Activated effector memory CD4-positive, alpha-beta T cell treated with Interleukin-2 at 50 U/mL for 16 hours (primary cell): Measurements from ENCODE around the gene LZTS2.
"Not testable (repeated sequence)": the region's sequence is repeated elsewhere in the genome, so short reads cannot be mapped to it uniquely, and the experiment has no call there.

Experiments
- DNase-seq: peaks from one replicate; pipeline ENCODE4 v3.0.0-alpha.2; 2020

Gene LZTS2

DNA sequence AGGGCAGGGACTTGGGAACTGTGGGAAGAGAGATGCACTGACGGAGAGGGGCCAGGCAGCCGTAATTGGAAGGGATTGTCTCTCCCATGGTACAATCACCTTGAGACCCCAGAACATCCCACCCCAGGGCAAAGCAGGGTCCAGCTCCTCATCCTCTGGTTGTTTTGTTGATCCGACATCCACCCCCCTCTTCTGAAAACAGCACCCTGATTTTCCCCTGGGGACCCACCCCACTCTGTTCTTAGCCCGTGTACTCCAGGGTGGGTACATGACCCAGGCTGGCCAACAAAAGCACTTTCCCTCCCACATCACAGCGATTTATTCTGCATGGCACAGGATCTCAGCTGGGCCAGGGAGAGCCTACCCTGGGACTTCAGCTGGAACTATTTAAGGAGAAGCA lies 17.2 kb downstream of the LZTS2 start:
- DNase-seq = no peak

DNA sequence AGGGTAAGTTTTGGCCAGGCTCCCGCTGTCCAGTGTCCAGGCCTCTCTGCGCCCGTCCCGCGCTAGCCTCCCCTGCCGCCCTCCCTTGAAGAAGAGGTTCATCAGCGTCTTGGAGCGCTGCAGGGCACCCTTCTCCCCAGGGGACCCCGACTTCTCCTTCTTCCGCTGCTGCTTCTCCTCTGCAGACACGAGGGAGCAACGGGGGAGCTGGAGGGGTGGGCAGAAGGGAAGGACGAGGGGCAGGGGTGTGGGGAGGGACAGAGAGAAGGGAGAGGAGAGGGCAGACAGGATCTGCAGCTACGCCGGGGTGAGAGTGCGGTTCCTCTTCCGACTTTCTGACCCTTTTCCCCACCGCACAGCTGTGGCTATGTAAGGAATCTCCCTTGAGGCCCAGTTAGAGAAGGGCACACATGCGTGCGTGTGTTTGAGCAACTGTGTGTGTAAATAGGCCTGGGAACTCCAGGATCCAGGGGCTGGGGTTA lies 18.6 kb downstream of the LZTS2 start:
- DNase-seq = no peak

DNA sequence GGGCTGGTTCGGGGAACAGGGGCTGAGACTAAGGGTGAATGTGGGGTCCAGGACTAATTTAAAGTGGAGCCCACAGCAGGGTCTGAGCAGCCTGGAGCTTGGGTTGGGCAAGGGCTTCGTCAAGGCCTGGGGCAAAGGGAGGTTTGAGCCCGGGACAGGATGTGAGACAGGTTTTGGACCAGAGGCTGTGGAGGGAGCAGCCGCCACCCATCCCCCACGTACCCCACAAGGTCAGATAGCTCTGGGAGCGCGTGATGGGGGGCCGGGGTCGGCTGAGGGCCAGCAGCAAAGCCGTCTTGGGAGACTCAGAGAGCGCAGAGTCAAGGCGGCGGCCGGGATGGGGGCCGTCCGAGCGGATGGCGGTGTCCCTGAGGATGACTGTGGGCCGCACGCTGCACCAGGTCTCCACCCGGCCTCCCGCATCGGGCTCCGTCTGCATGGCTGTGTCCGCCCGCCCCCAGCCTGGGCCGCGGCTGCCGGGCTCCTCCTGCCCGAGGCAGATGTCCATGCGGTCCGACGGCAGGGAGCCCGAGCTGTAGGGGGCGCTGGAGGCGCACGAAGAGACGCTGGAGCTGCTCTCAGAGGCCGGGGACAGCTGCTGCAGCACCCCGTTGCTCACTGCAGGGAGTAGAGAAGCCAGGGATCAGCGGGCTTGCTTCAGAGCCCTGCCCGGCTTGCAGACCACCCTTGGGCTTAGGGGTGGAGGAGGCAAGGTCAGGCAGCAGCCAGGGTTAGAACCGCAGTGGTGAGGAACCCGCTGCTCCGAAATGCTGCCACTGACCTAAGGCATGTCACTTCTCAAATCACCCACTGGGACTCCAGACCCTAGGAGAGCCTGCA lies 19.2 kb downstream of the LZTS2 start:
- peak; percentile 60 for DNase-seq

DNA sequence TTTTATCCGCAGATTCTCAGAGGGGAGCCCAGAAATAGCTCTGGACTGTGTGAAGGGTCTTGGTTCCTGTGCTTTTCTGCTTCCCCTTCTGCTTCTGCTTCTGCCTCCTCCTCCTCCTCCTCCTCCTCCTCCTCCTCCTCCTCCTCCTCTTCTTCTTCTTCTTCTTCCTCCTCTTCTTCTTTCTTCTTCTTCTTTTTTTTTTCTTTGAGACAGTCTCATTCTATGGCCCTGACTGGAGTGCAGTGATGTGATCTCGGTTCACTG lies 19.8 kb downstream of the LZTS2 start:
- DNase-seq = no peak

DNA sequence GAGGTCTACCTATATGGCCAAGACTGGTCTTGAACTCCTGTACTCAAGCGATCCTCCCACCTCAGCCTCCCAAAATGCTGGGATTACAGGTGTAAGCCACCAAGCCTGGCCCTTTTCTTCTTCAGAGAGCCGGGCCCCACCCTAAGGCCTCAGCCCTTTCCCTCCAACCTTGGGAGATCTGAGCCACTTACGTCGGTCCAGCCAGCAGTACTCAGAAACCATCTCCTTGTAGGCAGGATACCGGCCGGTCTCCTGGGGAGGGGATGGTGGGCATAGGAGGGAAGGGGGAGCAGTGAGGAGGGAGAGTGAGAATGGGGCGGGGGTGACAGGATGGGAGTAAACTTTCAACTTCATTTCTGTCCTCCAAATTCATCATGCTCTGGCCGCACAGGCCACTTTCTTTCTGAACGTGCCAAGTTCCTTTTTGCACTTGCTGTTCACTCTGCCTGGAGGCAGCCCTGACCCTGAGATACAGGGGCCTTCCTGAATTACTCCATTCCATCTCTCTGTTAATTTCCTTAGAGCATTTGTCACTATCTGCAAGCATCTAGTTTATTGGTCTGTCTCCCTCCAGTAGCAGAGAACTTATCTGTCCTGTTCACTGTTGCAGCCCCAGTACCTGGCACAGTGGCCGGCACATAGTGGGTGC lies 20.9 kb downstream of the LZTS2 start:
- no peak for DNase-seq

DNA sequence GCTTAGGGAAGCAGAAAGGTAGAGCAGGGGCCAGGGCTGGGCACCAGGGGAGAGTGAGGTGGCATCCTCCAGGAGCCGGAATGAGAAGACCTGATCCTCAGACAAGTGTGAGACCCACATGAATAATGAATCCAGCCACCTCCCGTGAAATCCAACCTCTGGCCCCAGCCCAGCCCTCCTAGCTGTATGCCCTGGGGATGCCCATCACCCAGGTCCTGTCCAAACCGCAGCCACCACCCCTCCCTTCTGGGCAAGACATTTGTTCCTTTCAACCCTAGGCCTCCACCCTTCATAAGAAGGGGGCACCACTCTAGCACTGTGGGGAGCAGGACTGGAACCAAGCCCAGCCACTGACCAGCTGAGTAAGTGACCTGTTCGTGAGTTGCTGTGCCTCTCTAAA lies 21.6 kb downstream of the LZTS2 start:
- DNase-seq = no peak

DNA sequence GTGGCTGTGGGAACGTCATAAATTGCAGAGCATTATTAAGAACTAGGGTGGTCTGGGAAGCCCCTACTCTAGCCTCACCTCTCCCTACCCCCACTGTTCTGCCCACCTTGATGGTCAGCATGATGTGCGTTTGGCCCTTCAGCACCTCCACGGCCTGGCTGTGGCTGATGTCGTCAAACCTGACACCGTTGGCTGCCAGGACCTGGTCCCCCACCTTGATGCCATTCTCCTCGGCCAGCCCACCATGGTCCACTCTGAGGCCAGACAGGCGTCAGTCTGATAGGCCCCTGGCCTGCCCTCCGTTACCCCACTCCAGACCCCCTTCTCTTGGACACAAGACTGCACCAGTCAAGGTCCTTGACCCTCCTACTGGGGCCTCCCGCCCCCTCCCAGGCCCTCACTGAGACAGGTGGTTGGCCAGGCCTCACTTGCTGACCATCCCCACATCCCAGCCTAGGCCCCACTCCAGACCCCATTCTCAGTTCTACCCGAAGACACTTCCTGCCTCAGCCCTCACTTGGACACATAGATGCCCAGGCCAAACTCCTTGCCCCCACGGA lies 22.2 kb downstream of the LZTS2 start:
- no peak for DNase-seq

DNA sequence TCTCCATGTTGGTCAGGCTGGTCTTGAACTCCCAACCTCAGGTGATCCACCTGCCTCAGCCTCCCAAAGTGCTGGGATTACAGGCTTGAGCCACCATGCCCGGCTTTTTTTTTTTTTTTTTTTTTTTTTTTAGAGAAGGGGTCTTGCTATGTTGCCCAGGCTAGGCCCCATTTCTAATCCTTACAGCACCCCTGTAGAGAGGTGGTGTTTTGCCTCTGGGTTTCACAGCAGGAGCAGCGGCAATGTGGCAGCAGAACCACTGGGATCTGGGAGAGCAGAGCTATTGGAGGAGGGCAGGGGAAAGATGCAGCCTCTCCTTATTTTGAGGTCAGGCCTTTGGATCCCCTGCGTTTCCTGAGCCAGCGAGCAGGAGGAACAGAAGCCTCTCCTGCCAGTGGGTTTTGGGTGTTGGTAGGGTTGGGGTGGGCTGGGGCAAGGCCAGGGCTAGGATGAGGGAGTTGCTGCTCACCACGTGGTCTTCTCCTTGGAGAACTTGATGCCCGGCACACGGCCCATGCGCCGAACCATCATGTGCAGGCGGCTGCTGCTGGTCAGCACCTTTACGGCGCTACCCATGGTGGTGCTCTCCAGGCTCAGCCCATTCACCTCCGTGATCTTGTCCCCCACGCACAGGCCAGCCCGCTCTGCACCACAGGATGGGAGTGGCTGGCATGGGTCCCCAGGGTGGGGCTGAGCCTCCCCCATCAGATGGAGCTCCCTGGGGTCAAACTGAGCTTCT lies 23.5 kb downstream of the LZTS2 start:
- no peak for DNase-seq

DNA sequence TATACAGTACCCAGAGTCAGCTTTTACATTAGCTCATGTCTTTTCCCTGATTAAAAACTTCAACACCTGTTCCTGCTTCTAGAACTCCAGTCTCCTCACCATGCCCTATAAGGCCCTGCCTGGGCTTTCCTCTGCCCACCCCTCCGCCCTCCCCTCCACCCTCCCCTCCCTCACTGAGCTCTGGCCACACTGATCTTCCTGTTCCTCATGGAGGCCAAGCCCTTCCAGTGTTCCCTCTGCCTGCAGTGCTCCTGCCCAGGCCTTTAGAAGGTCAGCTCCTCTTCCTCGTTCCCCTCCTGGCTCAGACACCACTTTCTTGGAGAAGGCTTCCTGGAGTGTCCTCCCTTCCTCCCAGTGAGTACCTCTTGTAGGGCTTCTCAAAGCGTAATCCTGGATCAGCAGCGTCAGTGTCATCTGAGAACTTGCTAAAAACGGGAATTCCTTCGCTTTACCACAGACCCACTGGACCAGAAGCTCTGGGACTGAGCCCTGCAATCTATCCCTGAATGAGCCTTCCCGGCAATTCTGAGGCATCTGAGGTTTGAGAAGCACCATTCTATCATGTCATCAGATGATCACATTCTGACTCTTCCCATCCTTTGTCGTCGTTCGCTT lies 27.6 kb downstream of the LZTS2 start:
- DNase-seq = no peak

DNA sequence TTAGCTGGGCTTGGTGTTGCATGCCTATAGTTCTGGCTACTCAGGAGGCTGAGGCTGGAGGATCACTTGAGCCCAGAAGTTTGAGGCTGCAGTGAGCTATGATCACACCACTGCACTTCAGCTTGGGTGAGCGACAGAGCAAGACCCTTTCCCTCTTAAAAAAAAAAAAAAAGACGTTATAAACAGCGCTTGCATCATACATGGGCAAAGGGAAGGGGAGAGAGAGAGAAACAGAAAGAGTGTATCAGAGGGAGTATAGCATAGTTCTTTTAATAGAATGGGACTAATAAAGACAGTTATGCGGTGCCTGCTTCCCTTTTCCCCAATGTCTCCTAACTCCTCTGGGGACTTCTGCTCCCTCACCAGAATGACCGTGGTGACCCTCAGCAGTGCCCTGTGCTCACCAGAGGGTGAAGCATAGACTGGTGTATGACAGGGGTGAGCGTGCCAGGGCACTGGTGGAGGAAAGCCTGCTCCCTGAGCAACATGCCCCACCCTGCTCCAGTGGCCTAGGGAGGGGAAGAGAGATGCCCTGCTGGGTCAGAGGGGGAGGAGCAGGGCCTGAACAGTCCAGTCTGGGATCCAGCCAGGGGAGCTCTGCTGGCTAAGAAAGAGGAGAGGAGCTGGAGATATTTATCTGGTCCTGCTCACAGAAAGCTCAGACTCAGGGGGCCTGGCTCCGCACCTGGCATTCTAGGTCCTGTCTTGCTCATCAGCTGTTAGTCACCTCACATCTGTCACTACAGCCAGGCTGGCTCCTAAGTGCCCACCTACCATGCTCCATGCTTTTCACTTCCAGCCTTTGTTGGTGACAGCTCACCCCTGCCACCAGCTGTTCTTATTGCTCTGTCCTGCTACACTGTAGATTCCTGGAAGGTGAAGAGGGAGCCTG lies 29.1 kb downstream of the LZTS2 start:
- DNase-seq = no peak

DNA sequence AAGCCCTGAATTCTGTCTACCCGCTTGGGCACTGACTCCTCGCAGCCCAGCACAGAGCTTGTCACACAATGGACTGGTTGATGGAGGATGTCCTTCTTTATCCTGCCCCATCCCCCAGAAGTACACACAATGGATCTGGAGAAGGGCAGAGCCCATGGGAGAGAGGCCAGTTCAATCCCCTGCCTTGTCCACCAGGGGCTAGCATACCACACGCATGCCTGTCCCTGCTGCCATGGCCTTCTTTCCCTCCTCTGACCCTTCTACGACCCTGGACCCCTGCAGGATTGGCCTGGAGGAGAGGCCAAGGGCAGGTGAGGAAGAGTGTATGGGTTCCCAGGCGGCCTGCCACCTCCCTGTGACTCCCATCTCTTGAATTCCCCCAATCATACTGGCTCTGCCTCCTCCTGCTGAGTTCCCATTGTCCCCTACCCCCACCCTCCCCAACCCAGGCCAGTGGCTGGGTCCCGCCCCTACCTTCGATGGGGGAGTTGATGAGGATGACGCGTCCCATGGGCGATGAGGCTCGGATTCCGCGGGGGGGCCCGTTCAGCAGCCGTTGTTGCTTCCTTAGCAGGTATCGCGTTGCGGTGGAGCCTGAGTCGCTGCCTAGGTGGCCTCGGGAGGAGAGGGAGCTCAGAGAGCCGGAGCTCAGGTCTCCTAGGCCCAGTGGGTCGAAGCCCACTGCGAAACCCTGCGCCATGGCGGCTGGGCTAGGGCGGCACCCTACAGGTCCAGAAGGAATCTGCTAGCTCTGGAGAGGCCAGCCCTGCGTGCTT lies 30.1 kb downstream of the LZTS2 start:
- no peak for DNase-seq

DNA sequence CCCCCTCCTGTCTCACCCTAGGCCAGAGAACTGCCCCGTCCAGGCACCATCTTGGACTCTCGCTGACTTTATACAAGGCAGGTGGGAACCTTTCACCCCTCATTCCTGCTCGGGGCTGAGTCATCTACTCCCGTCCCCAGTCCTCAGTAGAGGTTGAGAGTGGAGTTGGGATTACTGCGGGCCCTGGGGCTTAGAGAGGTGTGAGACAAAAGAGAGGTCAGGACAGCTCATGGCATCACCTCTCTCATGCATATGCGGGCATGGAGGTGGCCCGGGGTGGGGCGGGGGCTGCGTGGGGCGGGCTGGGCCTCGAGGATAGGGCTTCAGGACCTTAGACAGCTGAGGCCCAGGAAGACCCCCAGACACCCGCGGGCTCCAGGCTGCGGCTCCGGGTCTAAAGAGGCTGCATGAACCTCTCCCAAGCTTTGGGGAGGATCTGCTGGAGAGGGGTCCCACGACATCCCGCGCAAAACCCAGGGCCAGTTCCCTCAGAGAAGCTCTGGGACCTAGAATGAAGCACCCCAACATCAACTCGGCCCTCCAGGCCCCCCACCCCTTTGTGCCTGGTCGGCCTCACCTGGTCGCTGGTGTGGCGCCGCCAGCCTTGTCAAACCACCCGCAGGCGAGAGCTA lies 31.0 kb downstream of the LZTS2 start:
- DNase-seq = no peak

DNA sequence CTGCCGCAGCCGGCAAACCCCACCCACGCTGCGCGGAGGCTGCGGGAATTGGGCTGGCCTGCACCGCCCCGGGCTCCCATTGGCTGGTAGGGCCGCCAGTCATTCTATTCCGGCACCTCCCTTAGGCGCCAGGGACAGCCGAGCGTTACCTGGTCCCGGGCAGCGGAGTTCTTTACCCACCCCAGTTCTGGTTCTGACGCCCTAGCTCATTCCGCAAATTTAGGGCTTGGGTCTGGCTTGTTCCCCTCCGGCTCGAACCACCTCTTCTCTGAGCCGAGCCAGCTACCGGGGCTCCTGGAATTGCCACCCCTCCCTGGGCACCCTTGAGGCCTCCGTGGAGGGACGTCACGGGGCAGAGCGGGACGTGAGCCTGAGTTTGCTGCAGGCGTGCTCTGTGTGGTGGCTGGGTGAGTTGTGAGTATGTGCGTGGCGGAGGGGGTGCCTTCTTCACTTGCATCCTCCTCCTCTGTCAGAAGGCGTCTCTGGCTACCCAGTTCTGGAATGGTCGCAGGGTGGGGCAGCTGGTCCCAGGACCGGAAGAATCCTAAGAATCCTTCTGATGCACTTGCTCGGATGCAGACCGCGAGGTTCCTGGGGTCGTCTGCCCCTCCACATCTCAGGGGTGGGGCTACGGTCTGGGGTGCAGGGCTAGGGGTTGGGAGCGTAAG lies 31.7 kb downstream of the LZTS2 start, which contains the start of the genes PDZD7 and SFXN3:
PDZD7 (minus strand) TSS at position 2 of the 668 bp plus-strand sequence. CDS start 910 bp downstream, outside the sequence.
SFXN3 (plus strand) TSS at position 107 of the 668 bp plus-strand sequence. CDS start 3,461 bp downstream, outside the sequence.
- DNase-seq = peak; percentile 95

DNA sequence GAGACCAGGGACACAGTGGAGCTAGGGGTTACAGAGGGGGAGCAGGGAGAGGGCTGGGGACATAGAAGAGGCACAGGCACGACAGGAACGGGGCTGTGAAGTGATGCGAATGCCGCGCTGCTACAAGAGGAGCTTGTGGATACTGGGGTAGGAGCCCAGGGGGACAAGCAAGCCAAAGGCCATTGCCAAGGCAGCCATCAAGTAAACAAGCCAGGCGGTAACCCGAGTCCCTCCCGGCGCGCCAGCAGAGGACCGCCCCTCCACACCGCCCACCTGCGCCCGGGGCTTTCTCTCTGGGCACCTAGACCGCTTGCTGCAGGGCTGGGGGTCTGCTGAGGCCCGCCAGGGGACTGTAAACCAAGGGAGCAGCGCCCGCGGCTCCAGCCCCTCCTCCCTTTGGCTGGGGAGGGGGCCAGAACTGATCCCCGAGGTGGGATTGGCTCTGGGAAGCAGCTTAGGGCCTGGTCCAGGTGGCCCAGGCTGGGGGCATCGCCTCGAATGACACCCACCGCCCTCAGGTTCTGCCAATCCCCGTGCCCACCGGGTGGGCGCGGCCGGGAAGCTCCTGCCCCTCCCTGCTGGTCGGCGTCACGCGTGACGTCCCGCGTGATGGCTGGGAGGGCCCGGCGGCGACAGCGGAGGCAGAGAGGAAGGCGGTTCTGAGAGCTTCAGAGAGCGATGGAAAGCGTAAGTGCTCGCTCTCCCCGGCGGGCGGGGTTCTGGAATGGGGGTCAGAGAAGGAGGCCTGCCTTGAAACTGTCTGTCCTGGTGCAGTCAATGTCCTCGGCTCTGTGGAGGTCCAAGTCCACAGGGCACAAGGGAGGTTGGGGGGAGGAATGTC lies 32.4 kb downstream of the LZTS2 start:
- DNase-seq = peak; percentile 70

DNA sequence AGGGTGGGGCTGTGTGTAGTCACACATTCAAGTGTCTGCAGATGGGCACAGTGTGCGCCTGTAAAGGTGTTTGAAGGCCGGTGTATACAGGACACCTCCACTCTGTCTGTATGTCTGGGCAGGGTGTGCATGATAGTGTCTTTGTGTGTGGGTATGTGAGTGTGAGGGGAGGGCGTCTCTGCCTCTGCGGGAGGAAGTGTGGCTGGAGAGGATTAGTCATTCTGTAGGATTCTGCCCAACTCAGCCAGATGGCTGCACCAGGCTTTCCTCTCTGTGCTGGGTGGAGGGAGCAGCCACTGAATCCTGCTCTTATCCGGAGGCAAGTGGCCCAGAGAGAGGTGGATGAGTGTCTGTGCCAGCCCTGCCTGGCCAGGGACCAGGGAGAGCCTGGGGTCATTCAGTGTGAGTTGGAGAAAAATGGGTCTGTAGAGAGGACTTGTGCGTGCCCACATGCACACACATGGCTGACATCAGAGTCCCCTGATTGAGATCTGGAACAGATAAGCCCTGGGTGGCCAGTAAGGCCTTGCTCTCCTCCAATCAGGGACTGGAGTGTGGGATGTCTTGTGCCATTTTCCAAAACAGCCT lies 33.1 kb downstream of the LZTS2 start:
- DNase-seq = peak; percentile 40

DNA sequence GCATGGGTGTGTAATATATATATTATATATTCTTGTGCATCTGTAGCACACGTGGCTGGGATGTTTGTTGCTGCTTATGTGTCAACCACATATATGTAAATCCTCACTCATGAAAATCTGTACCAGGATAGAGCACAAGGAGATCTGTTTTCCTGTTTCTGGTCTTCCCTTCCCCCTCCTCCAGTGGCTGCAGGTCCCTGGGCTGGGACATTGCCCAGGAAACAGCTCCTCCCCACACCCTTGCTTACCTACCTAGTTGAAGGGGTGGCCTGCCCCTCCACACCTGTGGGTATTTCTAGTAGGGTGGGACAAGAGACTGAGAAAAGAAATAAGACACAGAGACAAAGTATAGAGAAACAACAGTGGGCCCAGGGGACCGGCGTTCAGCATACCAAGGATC lies 33.7 kb downstream of the LZTS2 start:
- DNase-seq = no peak

DNA sequence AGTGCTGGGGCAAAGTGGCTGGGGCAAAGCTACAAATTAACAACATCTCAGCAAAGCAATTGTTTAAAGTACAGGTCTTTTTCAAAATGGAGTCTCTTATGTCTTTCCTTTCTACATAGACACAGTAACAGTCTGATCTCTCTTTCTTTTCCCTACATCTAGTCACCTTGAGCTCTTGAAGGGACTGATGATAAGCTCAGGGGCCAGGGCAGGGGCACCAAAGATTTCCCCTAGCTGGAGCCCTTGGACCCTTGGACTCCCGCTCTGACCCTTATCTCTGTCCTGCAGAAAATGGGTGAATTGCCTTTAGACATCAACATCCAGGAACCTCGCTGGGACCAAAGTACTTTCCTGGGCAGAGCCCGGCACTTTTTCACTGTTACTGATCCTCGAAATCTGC lies 34.8 kb downstream of the LZTS2 start:
- not testable (repeated sequence) for DNase-seq

DNA sequence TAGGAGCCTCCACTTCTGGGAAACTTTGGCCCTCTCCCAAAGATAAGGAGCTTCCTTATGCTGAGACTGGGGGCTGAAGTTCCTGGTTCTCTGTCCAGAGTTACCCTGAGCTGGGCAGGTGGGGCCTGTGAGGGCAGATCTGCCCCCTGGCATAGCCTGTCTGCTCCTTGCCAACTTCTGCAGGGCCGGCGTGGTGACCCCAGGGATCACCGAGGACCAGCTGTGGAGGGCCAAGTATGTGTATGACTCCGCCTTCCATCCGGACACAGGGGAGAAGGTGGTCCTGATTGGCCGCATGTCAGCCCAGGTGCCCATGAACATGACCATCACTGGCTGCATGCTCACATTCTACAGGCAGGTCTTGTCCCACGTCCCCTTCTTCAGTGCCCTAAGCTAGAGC lies 35.7 kb downstream of the LZTS2 start:
- no peak for DNase-seq
